GM23248 (cell line): Measurements from ENCODE around the gene TRIM58.

ENCODE experiments used
- EZH2 ChIP-seq: fragments of 200-600 bp; sonication (generic); IDR thresholded peaks from 2 replicates; pipeline ENCODE4 v1.6.1; 2018; ENCODE audit warnings: antibody characterized with exemption, mild to moderate bottlenecking; ENCODE audit not compliant: insufficient read depth, poor library complexity, severe bottlenecking
- EZH2phosphoT487 ChIP-seq: fragments of 200-600 bp; sonication (generic); IDR thresholded peaks from 2 replicates; pipeline ENCODE4 v1.6.1; 2018; ENCODE audit warnings: antibody characterized with exemption, moderate library complexity, mild to moderate bottlenecking, low read depth; ENCODE audit not compliant: insufficient read depth

GRCh38 chr1:247833601-247834000 is 23.4 kb upstream of the TRIM58 start:
- TF ChIP-seq EZH2phosphoT487 (no peak), EZH2 (no peak)
